ENCODE data around the gene BOD1. TPM values are rescaled to one million over a fixed set of nuclear protein-coding genes. Genes with fewer than 3 reads are reported as not detected.

The BOD1 gene
- total RNA-seq, 3 donors from 2014 or later: 61.5 to 68.0 (median 64.6) TPM

- no peaks in the 10 kb centered on the region for H3K9me3 ChIP-seq
- H3K4me1 ChIP-seq: no peaks in the 10 kb centered on the region
- no peak overlapping the region for H3K27ac ChIP-seq
- H3K36me3 ChIP-seq: no peaks in the 10 kb centered on the region
- no peak for DNase-seq (ENCODE audit: low spot score in 2 of 2)
- intact Hi-C loops (cut with DNase I; ENCODE audit: low total_unique reads): no loop called here
- H3K4me3 ChIP-seq: no peak overlapping the region
- H3K27me3 ChIP-seq: no peaks in the 10 kb centered on the region
- TF ChIP-seq POLR2AphosphoS5 (IDR thresholded peaks at IDR 0.05): no peak
- no peak for TF ChIP-seq POLR2A (IDR thresholded peaks at IDR 0.05)
- TF ChIP-seq, protein P1, sequence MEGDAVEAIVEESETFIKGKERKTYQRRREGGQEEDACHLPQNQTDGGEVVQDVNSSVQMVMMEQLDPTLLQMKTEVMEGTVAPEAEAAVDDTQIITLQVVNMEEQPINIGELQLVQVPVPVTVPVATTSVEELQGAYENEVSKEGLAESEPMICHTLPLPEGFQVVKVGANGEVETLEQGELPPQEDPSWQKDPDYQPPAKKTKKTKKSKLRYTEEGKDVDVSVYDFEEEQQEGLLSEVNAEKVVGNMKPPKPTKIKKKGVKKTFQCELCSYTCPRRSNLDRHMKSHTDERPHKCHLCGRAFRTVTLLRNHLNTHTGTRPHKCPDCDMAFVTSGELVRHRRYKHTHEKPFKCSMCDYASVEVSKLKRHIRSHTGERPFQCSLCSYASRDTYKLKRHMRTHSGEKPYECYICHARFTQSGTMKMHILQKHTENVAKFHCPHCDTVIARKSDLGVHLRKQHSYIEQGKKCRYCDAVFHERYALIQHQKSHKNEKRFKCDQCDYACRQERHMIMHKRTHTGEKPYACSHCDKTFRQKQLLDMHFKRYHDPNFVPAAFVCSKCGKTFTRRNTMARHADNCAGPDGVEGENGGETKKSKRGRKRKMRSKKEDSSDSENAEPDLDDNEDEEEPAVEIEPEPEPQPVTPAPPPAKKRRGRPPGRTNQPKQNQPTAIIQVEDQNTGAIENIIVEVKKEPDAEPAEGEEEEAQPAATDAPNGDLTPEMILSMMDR (IDR thresholded peaks at IDR 0.05): no peak
Measured at GRCh38 chr5:173660481-173661280, 44.2 kb upstream of the BOD1 start.

GRCh38 chr5:173659423-173659822 lies 43.0 kb upstream of the BOD1 start:
- H3K9me3 ChIP-seq: no peaks in the 10 kb centered on the region
- DNase-seq (ENCODE audit: low spot score in 2 of 2): no peak
- intact Hi-C loops (cut with DNase I; ENCODE audit: low total_unique reads): no loop called here
- H3K36me3 ChIP-seq: no peaks in the 10 kb centered on the region
- TF ChIP-seq POLR2AphosphoS5 (IDR thresholded peaks at IDR 0.05) (no peak), POLR2A (IDR thresholded peaks at IDR 0.05) (no peak)
- TF ChIP-seq, protein P1 (IDR thresholded peaks at IDR 0.05): no peak
- no peaks in the 10 kb centered on the region for H3K4me1 ChIP-seq
- no peak overlapping the region for H3K27ac ChIP-seq
- no peaks in the 10 kb centered on the region for H3K27me3 ChIP-seq
- H3K4me3 ChIP-seq: no peak overlapping the region

DNA sequence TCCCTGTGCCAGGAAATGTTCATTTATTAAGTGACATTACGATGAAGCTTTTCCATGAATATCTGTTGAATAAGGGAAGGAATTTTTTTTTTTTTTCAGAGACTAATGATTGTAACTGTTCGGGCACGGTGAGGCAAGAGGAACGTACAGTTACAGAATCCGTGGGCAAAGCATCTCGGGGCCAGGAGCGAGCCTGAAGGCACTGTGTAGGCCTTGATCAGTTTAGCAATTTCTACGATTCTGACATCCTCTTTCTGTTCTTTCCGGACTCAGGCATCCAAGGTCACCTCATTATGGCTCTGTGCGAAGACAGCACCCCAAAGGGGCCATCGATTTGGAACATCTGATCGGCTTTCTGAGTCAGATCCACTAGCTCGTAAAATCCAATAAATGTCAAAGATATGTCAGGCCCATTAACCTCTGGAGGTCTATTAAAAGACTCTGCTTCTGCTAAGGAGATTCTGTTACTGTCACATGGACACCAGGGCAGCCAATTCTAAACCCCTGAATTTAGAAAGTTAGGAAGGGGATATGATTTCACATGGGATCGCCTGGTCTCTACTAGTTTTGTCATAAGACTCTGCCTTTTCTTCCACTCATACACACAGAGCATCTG lies 41.4 kb upstream of the BOD1 start:
- Histone ChIP-seq H3K36me3 (no peaks in the 10 kb centered on the region), H3K27ac (no peak overlapping the region), H3K27me3 (no peaks in the 10 kb centered on the region), H3K9me3 (peaks cover 4 to 8% of the 10 kb centered on the region in 2 donors), H3K4me1 (no peaks in the 10 kb centered on the region), H3K4me3 (no peak overlapping the region)
- no peak for DNase-seq (ENCODE audit: low spot score in 2 of 2)
- intact Hi-C loops (cut with DNase I; ENCODE audit: low total_unique reads): no loop called here
- TF ChIP-seq POLR2A (IDR thresholded peaks at IDR 0.05) (no peak), POLR2AphosphoS5 (IDR thresholded peaks at IDR 0.05) (no peak)
- TF ChIP-seq, protein P1 (IDR thresholded peaks at IDR 0.05): no peak

GRCh38 chr5:173655196-173655797 lies 38.8 kb upstream of the BOD1 start:
- Histone ChIP-seq H3K36me3 (no peaks in the 10 kb centered on the region), H3K27ac (no peak overlapping the region), H3K27me3 (no peaks in the 10 kb centered on the region), H3K4me1 (no peaks in the 10 kb centered on the region), H3K4me3 (no peak overlapping the region), H3K9me3 (peaks cover 8 to 13% of the 10 kb centered on the region in 2 donors)
- no peak for DNase-seq (ENCODE audit: low spot score in 2 of 2)
- intact Hi-C loops (cut with DNase I; ENCODE audit: low total_unique reads): no loop called here
- TF ChIP-seq POLR2A (IDR thresholded peaks at IDR 0.05): no peak
- TF ChIP-seq POLR2AphosphoS5 (IDR thresholded peaks at IDR 0.05): no peak
- TF ChIP-seq, protein P1 (IDR thresholded peaks at IDR 0.05): no peak
